DND-41 (cell line): ENCODE results near the gene IBA57.

ENCODE experiments used
- CTCF ChIP-seq: IDR thresholded peaks from 2 replicates; pipeline ENCODE4 v1.5.1; 2012; ENCODE audit warnings: borderline replicate concordance, low read length, moderate library complexity, mild to moderate bottlenecking; ENCODE audit not compliant: poor library complexity, severe bottlenecking; ENCODE audit errors: extremely low read depth
- EZH2 ChIP-seq: IDR thresholded peaks from 3 replicates; pipeline ENCODE4 v1.6.1; 2012; ENCODE audit warnings: borderline replicate concordance, low read depth, mild to moderate bottlenecking, moderate library complexity, low read length, inconsistent platforms; ENCODE audit not compliant: severe bottlenecking

GRCh38 chr1:228205526-228206436 lies 40.2 kb downstream of the IBA57 start:
- no peak for TF ChIP-seq CTCF
- TF ChIP-seq EZH2 = no peak
